Measurements from ENCODE around the gene PIGR. TPM values are rescaled to one million over a fixed set of nuclear protein-coding genes. Genes with fewer than 3 reads are reported as not detected.

The PIGR gene
- total RNA-seq, 1 experiment from 2014 or later, result 2.6 TPM

- Histone ChIP-seq H3K27ac (ENCODE audit: low read depth, low read length) (no peak overlapping the region), H3K4me1 (ENCODE audit: control insufficient read depth in 1 of 2, insufficient read depth in 2 of 2, low read length in 2 of 2) (no peaks in the 10 kb centered on the region), H4K20me1 (ENCODE audit: insufficient read depth) (no peaks in the 10 kb centered on the region), H2AFZ (ENCODE audit: low read depth, low read length, poor library complexity, severe bottlenecking) (no peak overlapping the region), H3K4me2 (ENCODE audit: low read length) (no peak overlapping the region), H3K9ac (ENCODE audit: low read length) (no peak overlapping the region), H3K79me2 (ENCODE audit: insufficient read depth, low read length) (no peaks in the 10 kb centered on the region), H3K9me2 (ENCODE audit: insufficient read depth) (no peaks in the 10 kb centered on the region), H3K4me3 (replicated peaks in 1 of 2; ENCODE audit: low read depth in 1 of 2, low read length in 2 of 2) (no peak overlapping the region), H3K9me3 (ENCODE audit: control insufficient read depth in 1 of 2, insufficient read depth in 1 of 2, low read depth in 1 of 2, low read length in 2 of 2) (no peaks in the 10 kb centered on the region), H3K36me3 (ENCODE audit: control insufficient read depth in 1 of 2, insufficient read depth in 2 of 2, low read length in 2 of 2) (no peaks in the 10 kb centered on the region), H3K27me3 (ENCODE audit: insufficient read depth, low read length) (no peaks in the 10 kb centered on the region)
- POLR2A ChIA-PET, result no interaction called here
- ATAC-seq (peak; percentile 84), DNase-seq (ENCODE audit: low read depth, low spot score) (peak; percentile 34)
- CTCF ChIA-PET, result interaction anchor here (0.8 to 3.2 kb wide), 10 partner anchors 8 to 325 kb away, joined by 3 to 15 read pairs (median 5); no protein-coding TSS in a partner anchor
- BruUV-seq (replicated peaks), result no TSS peak
- TF ChIP-seq EZH2 (IDR thresholded peaks at IDR 0.05) (no peak), POLR2AphosphoS5 (IDR thresholded peaks at IDR 0.05; ENCODE audit: low read depth, low read length) (no peak), RAD21 (IDR thresholded peaks at IDR 0.05; ENCODE audit: low read depth) (peak; percentile 61), CTCF (IDR thresholded peaks at IDR 0.05 in 2 of 3, conservative IDR thresholded peaks at IDR 0.05 in 1 of 3; ENCODE audit: borderline replicate concordance in 1 of 3, insufficient read depth in 1 of 3, low read depth in 2 of 3, low read length in 2 of 3) (peak; percentile 64 to 93 (median 87); a peak in 5 of 6 replicates), POLR2A (IDR thresholded peaks at IDR 0.05; ENCODE audit: borderline replicate concordance, extremely low read depth, insufficient read depth, insufficient read length) (no peak), CBX3 (IDR thresholded peaks at IDR 0.05; ENCODE audit: low read depth) (0 out of 2 replicates have a peak, but pooled peaks have one; percentile 34)
- RAD21 ChIA-PET (ENCODE audit: low non-redundant PET in 1 of 2, low total read pairs in 2 of 2, uncharacterized antibody in 2 of 2, unreplicated experiment in 2 of 2), result no interaction called here
- intact Hi-C loops (cut with micrococcal nuclease), result no loop called here
Observed at GRCh38 chr1:206933333-206933945, 12.8 kb downstream of the PIGR start.

- Histone ChIP-seq H3K4me2 (ENCODE audit: low read length) (no peak overlapping the region), H3K4me1 (ENCODE audit: control insufficient read depth in 1 of 2, insufficient read depth in 2 of 2, low read length in 2 of 2) (peaks cover 0 to 6% of the 10 kb centered on the region in 2 experiments; a peak in 2 of 4 replicates), H3K27ac (ENCODE audit: low read depth, low read length) (no peak overlapping the region), H3K9me3 (ENCODE audit: control insufficient read depth in 1 of 2, insufficient read depth in 1 of 2, low read depth in 1 of 2, low read length in 2 of 2) (no peaks in the 10 kb centered on the region), H3K9me2 (ENCODE audit: insufficient read depth) (no peaks in the 10 kb centered on the region), H3K79me2 (ENCODE audit: insufficient read depth, low read length) (no peaks in the 10 kb centered on the region), H2AFZ (ENCODE audit: low read depth, low read length, poor library complexity, severe bottlenecking) (no peak overlapping the region), H3K36me3 (ENCODE audit: control insufficient read depth in 1 of 2, insufficient read depth in 2 of 2, low read length in 2 of 2) (no peaks in the 10 kb centered on the region), H3K9ac (ENCODE audit: low read length) (no peak overlapping the region), H4K20me1 (ENCODE audit: insufficient read depth) (no peaks in the 10 kb centered on the region), H3K4me3 (replicated peaks in 1 of 2; ENCODE audit: low read depth in 1 of 2, low read length in 2 of 2) (no peak overlapping the region), H3K27me3 (ENCODE audit: insufficient read depth, low read length) (no peaks in the 10 kb centered on the region)
- CTCF ChIA-PET, result interaction anchor here (1.0 to 3.2 kb wide), 5 partner anchors 10 to 50 kb away, joined by 4 to 15 read pairs (median 5); no protein-coding TSS in a partner anchor
- ATAC-seq (no peak), DNase-seq (ENCODE audit: low read depth, low spot score) (no peak)
- POLR2A ChIA-PET, result no interaction called here
- intact Hi-C loops (cut with micrococcal nuclease), result no loop called here
- no TSS peak for BruUV-seq (replicated peaks)
- TF ChIP-seq ZNF274 (IDR thresholded peaks at IDR 0.05; ENCODE audit: low read depth, low read length) (no peak), TCF7L2 (IDR thresholded peaks at IDR 0.05; ENCODE audit: borderline replicate concordance, extremely low read depth, insufficient read depth, insufficient read length) (no peak), REST (IDR thresholded peaks at IDR 0.05; ENCODE audit: low read depth) (no peak), JUND (IDR thresholded peaks at IDR 0.05) (no peak), ELF1 (IDR thresholded peaks at IDR 0.05; ENCODE audit: borderline replicate concordance, low read depth) (no peak), ZFX (IDR thresholded peaks at IDR 0.05) (no peak), YY1 (IDR thresholded peaks at IDR 0.05; ENCODE audit: extremely low read depth, insufficient replicate concordance, low read depth, low read length) (no peak), SIN3A (IDR thresholded peaks at IDR 0.05; ENCODE audit: low read depth) (no peak)
- RAD21 ChIA-PET (ENCODE audit: low non-redundant PET in 1 of 2, low total read pairs in 2 of 2, uncharacterized antibody in 2 of 2, unreplicated experiment in 2 of 2), result no interaction called here
Observed at GRCh38 chr1:206932177-206932576, 14.1 kb downstream of the PIGR start.

All from HCT116 (cell line).